IPS-18c (cell line): ENCODE measurements around the gene UTP4.

Experiments used
- H3K4me3 ChIP-seq: 2 replicates; pipeline ENCODE4 v1.7.0; 2013; ENCODE audit warnings: low read depth, mild to moderate bottlenecking, low read length, moderate library complexity; ENCODE audit not compliant: insufficient read depth
- H3K9me3 ChIP-seq: one replicate; pipeline ENCODE4 v1.6.1; 2013; ENCODE audit warnings: mild to moderate bottlenecking, low read length, moderate library complexity; ENCODE audit not compliant: control insufficient read depth, insufficient read depth

UTP4 gene

DNA sequence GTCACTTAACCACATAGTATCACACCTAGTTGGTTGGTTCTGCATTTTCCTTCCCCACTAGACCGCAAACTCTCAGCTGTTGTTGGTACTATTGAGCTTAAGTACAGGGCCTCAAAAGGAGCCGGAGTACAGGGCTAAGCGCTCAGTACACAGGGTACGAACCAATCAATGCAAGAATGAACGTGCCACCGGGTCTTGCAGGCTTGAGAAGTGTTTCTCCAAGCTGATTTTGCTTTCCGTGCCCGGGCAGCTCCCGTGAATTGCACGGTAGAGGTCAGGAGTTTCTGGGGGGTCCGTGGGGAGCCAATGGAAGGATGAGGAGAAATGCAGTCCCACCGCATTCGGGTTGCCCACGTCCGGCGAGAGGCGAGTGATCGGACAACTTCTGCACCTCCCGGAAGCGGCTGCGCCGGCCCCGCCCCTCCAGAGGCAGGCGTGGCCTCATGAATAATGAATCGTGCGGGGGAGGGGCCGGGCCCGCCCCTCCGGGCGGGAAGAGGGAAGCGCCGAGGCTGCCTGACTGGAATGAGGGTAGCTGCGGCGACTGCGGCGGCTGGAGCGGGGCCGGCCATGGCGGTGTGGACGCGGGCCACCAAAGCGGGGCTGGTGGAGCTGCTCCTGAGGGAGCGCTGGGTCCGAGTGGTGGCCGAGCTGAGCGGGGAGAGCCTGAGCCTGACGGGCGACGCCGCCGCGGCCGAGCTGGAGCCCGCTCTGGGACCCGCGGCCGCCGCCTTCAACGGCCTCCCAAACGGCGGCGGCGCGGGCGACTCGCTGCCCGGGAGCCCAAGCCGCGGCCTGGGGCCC lies 54.4 kb downstream of the UTP4 start, which contains the start of gene SNTB2:
Gene SNTB2 (plus strand): TSS at position 523 of the 804 bp plus-strand sequence. CDS start 3 bp downstream, at position 526.
- Histone ChIP-seq H3K4me3 (peak within 1 kb of the TSS; percentile 86), H3K9me3 (no peaks in the 10 kb centered on the region)

DNA sequence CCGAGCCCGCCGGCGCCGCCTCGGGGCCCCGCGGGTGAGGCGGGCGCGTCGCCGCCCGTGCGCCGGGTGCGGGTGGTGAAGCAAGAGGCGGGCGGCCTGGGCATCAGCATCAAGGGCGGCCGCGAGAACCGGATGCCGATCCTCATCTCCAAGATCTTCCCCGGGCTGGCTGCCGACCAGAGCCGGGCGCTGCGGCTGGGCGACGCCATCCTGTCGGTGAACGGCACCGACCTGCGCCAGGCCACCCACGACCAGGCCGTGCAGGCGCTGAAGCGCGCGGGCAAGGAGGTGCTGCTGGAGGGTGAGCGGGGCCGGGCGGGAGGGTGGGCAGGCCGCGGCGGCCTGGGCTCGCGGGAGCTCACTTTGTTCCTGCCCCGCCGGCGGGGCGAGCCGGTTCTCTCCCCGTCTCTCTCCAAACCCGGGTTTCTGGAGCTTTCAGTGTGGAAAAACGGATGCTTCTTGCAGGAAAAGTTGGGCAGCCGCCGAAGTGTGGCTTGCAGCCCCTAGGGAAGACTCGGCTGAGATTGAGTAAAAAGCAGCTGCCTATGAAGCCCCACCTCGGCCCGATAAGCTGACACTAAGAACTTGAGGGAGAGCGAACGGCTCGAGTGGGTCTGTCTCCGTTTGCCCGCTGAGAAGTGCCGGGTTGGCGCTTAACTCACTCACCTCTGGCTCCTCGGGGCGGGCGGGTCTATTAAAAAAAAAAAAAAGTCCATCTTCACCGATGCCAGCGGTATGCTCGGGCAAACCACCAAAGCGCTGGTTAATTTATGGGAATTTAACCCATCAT lies 55.2 kb downstream of the UTP4 start:
- H3K4me3 ChIP-seq, result peak overlapping the region; percentile 86
- no peaks in the 10 kb centered on the region for H3K9me3 ChIP-seq

DNA sequence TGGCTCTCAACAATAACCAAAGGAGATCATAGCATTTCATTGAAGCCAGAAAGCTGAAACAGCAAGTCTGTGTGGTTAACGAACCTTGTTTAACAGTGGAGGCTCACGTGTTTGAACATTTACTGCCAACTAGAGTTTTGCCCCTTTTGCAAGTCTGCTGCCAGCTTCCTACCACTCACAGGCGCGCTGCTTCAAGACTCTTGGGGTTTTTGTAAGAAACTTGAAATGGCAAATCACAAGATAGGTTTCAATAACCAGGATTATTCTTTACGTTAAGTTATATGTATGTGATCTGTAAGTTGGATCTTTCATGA lies 55.7 kb downstream of the UTP4 start:
- H3K4me3 ChIP-seq, result peak overlapping the region; percentile 86
- no peaks in the 10 kb centered on the region for H3K9me3 ChIP-seq

DNA sequence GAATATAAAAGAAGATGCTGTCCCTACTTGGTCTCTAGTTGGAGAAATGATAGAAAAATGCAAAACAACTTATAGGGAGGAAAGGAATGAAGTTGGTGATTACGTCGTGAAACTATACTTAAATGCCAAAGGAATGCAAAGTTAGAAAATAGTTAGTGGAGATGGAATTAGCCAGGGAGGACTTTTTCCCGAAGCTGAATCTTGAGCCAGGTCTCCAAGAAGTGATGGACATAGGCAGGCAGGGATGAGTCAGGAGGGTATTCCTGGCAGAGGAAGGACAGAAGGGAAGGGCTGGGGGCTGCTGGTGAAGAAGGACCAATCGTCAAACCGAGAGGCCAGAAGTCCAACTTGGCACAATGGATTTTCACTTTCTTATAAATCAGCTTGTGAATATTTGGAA lies 56.3 kb downstream of the UTP4 start:
- Histone ChIP-seq H3K9me3 (no peaks in the 10 kb centered on the region), H3K4me3 (peak overlapping the region; percentile 86; the same call in 1 of the 2 replicates)

DNA sequence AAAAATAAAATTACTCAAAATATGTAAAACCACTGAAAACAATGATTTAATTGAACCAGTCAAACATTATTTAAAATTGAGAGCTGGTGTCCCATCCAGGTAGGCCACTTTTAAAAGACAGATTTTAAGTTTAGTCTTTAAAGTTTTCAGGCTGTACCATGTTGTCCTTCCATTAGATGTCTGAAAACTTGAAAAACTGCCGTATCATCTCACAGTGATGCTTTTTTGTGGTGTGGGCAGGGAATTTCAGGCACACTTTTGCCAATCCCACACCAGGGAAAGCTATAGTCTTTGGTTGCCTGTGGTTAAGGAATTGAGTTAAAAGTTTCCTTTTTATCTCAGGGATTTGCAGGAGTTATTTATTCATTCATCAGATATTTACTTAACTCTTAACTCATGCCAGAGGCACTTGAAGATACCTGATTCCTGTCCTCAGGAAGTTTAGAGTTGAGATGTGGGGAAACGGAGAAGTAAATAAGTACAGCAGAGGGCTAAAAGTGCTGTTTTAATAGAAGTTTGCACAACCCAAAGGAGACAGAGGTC lies 57.7 kb downstream of the UTP4 start:
- H3K9me3 ChIP-seq, result no peaks in the 10 kb centered on the region
- no peak overlapping the region for H3K4me3 ChIP-seq

DNA sequence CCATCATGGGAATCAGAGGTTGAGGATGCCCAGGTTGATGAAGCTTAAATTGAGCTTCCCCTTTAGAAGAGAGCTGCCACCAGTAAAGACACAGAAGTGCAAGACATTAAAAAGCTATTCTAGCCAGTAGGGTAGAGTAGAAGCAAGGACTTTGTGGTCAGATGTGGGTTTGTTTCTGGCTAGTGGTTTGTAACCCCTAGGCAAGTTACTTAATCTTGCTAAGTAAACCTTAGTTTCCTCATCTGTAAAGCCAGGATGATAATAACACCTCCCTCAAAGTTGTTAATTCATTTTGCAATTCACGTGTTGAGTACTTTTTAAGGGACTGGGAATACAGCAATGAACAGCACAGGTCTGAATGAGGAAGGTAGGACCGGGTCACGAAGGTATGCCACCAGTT lies 58.1 kb downstream of the UTP4 start:
- Histone ChIP-seq H3K9me3 (no peaks in the 10 kb centered on the region), H3K4me3 (no peak overlapping the region)

DNA sequence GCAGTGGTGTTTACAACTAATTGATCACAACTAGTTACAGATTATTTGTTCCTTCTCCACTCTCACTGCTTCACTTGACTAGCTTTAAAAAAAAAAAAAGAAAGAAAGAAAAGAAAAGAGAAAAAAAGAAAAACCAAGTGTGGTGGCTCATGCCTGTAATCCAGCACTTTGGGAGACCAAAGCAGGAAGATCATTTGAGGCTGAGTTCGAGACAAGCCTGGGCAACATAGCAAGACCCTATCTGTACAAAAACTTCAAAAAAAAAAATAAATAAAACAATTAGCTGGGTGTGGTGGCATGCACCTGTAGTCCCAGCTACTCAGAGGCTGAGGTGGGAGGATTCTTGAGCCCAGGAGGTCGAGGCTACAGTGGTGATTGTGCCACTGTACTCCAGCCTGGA lies 58.7 kb downstream of the UTP4 start:
- no peak overlapping the region for H3K4me3 ChIP-seq
- H3K9me3 ChIP-seq, result no peaks in the 10 kb centered on the region

DNA sequence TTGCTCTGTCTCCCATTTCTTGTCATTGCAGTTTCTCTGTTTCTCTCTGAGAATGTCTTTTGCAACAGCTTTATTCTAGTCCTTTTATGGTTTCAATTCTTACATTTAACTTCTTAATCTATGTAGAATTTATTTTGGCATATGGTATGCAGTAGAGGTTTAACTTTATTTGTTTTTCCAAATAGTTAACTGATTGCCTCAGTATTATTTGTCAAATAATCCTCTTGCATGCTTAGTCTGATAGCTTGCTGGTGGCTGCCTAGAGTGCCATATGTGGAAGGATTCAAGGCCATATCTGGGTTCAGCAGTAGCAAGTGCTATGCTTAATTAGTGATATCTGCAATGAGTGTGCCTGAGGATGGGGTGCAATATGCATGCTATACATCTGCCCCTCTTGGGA lies 61.4 kb downstream of the UTP4 start:
- H3K9me3 ChIP-seq, result no peaks in the 10 kb centered on the region

DNA sequence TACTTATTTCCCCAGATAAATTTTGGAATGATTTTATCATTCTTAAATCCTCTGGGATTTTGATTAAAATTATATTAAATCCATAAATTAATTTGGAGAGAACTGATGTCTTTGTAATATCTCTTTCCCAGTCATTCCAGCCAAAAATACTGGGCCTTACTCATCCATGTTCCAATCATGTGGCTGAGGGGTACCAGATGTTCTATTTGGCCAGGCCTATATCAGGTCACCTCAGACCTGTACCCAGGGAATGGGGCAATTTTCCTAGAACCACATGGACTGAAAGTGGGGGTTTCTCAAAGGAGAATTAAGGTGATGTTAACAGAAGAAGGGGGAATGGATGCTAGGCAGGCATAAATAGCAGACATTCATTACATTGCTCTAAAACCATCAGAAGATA lies 62.0 kb downstream of the UTP4 start:
- H3K9me3 ChIP-seq, result no peaks in the 10 kb centered on the region

More for the DNA sequence above, 61.4 kb downstream of the UTP4 start:
- no peak overlapping the region for H3K4me3 ChIP-seq

DNA sequence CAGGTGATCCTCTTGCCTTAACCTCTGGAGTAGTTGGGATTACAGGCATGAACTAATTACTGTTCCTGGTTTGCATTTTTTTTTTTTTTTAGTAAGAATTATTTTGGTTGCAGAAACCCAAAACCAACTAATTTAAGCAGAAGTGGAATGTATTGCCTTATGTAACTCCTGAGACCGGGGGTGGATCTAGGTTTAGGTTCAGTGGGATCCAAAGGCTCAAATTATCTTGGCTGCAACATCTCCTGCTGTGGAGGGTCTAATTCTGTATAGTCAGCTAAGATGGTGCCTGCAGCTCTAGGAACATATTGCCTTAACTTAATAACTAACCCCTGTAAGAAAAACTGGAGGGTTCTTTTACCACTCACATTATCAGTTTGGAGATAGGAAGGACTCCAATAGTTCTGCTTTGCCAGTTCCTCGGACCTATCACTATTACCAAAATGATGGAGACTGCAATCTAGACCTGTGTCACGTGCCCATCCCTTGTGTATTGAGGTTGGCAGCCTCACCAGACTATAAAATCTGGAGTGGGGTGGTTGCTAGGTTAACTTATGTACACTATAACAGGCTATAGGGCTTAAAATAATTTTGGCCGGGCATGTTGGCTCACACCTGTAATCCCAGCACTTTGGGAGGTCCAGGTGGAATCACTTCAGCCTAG lies 63.0 kb downstream of the UTP4 start:
- H3K4me3 ChIP-seq, result no peak overlapping the region
- no peaks in the 10 kb centered on the region for H3K9me3 ChIP-seq

More for the DNA sequence above, 62.0 kb downstream of the UTP4 start:
- no peak overlapping the region for H3K4me3 ChIP-seq

DNA sequence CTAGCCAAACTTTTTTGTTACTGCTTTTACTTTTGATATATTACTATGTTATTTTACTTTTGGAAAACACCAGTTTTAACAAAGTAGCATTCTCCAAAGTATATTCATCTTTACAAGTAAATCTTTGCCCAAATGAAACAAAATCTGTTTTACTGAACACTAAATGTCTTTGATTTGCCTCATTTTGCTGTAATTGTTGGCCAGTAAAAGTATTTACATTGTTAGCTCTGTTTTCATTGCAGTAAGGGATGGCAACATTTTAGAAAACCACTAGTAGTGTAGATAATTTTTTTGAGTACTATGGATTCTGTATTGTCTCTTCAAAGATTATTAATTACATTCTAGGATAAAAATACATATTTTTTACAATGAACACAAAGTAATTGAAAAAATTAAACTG lies 65.1 kb downstream of the UTP4 start:
- Histone ChIP-seq H3K4me3 (no peak overlapping the region), H3K9me3 (no peaks in the 10 kb centered on the region)

DNA sequence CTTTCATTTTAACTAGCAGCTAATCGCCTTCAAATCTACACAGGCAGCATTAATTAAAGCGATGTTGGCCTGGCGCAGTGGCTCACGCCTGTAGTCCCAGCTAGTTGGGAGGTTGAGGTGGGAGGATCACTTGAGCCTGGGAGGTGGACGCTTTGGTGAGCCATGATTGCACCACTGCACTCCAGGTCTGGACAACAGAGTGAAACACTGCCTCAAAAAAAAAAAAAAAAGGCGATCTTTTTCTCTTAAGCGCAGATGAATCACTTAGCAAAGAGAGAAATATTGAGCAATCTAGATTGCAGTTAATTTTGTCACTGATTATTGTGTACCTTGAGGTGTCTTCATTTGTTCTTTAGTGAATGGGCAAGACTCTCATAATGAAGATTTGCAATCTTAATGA lies 66.9 kb downstream of the UTP4 start:
- no peaks in the 10 kb centered on the region for H3K9me3 ChIP-seq
- H3K4me3 ChIP-seq, result no peak overlapping the region

DNA sequence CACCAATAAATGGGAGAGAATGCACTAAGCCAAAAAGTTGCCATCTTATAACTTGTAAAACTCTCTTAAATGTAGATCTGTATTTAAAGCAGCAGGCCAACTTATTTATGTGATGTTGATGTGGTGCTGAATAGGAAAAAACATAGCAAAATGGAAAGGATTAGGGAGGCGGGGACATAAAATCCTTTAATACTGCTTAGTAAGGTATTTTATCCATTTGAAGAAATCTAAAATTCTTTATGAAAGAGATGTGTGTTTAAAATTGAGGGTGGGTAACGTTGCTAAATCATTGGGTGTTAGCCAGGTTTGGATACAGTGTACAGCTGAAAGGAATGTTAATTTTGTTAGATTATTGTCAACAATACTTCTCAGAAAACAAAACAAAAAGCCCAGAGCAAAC lies 68.8 kb downstream of the UTP4 start:
- Histone ChIP-seq H3K4me3 (no peak overlapping the region), H3K9me3 (no peaks in the 10 kb centered on the region)

DNA sequence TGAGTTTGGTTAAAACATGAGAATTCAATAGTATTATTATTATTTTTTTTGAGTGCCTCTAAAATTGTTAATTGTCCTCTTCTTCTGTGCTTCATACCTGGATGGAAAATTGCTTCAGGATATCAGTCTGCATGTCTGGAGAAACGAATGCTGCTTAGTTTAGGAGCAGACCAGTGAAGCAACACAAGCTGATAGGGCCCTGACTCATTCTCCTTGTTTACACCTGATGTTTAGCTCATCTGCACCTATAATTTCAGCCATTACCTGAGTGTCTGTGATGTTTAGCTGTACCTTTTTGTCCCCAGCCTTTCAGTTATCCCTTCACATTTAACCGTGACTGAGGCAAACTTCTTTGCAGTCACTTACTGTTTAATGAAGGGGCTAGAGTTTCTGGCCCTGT lies 69.3 kb downstream of the UTP4 start:
- Histone ChIP-seq H3K9me3 (no peaks in the 10 kb centered on the region), H3K4me3 (no peak overlapping the region)

DNA sequence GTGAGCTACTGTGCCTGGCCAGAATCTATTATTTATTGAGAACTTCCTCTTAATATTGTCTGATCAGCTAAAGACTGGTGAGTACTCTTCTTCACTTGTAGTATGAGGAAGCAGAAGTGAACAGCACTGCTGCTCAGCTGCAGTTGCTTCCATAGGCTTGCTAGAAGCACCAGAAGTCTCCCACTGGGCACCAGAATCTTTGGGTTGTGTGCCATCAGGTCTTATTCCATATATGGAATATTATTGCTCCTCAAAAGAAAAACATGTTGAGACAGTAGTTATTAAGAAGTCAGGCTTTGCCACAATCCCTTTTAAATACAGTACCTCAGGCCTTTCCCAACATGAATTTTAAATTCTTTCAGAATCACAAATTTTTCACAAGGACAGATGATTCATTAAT lies 71.7 kb downstream of the UTP4 start:
- Histone ChIP-seq H3K9me3 (no peaks in the 10 kb centered on the region), H3K4me3 (no peak overlapping the region)

DNA sequence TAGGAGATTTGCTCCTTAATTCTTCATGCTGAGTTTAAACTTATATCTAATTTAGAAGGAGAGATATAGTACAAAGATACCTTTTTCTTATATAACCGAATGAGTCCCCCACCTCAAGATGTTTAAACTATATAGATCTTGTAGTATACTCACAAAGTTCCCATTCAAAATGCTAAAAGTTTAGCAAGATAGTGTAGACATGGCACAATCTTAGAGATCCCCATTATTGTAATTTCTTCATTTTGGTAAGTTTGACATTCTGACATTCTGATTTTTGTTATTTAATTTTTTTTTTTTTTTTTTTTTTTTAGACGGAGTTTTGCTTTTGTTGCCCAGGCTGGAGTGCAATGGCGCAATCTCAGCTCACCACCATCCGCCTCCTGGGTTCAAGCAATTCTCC lies 77.3 kb downstream of the UTP4 start:
- no peaks in the 10 kb centered on the region for H3K9me3 ChIP-seq
- no peak overlapping the region for H3K4me3 ChIP-seq

DNA sequence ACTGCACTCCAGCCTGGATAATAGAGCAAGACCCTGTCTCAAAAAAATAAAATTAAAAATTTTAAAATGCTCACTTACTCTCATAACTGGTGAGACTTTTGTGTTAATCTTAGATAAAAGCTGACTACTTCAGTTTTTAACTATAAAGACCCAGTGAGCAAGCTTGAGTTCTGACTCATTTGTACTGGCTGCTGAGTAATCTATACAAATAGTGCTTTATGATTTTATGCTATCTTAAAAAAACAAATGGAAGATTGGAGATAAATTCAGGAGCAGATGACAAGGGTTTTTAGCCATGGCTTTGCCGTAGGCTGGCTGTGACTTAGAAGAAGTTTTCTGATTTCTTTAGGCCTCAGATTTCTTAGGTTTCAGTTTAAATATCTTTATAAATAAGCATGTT lies 85.0 kb downstream of the UTP4 start:
- Histone ChIP-seq H3K9me3 (no peaks in the 10 kb centered on the region), H3K4me3 (no peak overlapping the region)
